Epithelial cell of prostate (primary cell): Measurements from ENCODE around the gene DTX4.
A peak's percentile ranks its signal among the peaks of the same experiment; 100 is the strongest.

ENCODE experiments used
- DNase-seq: peaks from one replicate; pipeline ENCODE4 v3.0.0-alpha.2; 2011; ENCODE audit warnings: low read depth, low spot score
- H3K27ac ChIP-seq: fragments of 450-650 bp; 2 replicates; pipeline ENCODE4 v1.5.1; 2017; ENCODE audit warnings: mild to moderate bottlenecking

The DTX4 gene

DNA sequence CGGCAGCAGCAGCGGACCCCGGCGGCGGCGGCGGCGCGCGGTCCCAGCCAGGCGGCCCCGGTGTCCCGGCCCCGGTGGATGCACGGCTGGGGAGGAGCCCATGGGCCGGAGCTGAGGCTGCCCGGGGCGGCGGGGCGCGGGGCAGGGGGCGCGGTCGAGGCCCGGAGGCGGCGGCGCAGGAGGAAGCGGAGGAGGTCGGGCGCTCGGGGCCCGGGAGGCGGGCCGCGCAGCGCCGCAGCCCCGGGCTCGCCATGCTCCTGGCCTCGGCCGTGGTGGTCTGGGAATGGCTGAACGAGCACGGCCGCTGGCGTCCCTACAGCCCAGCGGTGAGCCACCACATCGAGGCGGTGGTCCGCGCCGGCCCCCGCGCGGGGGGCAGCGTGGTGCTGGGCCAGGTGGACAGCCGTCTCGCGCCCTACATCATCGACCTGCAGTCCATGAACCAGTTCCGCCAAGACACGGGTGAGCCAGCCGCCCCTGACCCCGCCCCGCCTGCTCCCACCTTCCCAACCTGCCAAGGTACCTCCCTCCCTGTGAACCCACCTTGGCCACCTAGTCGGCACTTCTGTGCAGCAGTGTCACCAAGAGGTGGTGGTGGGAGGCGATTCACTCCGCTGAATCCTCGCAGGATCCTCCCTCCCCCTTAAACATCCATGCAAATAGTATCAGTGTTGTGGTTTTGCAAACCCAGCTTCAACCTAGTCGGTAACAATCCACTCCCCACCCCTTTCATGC, 580 bp downstream of the DTX4 start:
- no peak for DNase-seq

DNA sequence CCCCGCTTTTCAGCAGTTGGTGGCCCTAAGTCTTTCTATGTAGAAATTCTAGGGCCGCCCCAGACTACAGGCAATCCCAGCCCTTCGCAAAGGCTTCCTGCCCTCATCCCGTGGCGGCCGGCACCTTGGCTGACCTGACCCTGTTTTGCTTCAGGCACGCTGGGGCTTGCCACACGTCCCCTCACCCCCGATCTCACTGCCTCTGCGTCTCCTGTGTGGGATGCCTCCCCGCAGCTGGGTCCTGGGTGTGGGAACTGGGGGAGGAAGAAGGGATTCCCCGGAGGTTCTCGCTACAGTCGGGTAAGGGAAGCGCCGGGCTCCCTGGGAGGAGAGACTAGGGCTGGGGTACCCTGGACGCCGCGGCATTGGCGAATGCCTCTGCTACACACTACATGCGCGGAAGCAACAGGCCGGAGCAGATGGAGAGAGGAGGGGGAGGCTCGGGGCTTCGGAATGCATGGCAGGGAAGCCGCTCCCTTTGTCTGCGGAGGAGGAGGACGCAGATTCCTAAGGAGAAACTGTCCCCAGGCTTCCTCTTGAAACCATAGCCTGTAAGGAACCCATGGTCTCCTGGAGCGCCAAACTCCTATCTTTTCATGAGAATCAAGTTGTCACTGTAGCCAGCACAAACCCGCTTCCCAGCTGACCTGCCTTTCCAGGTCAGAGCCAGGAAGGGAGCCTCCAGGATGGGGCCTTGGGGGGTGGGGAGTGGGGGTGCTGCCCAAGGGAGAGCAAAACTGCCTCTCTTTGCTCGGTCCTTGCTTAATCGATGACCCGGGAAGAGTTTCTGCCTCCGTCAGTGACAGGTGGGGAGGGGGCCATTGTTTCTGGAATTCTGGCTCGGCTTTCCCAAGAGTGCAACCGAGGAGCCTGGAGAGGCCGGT, 1.4 kb downstream of the DTX4 start:
- H3K27ac ChIP-seq = peak overlapping the region; percentile 96
- no peak for DNase-seq

More for the DNA sequence above, 580 bp downstream of the DTX4 start:
- H3K27ac ChIP-seq = peak overlapping the region; percentile 96

DNA sequence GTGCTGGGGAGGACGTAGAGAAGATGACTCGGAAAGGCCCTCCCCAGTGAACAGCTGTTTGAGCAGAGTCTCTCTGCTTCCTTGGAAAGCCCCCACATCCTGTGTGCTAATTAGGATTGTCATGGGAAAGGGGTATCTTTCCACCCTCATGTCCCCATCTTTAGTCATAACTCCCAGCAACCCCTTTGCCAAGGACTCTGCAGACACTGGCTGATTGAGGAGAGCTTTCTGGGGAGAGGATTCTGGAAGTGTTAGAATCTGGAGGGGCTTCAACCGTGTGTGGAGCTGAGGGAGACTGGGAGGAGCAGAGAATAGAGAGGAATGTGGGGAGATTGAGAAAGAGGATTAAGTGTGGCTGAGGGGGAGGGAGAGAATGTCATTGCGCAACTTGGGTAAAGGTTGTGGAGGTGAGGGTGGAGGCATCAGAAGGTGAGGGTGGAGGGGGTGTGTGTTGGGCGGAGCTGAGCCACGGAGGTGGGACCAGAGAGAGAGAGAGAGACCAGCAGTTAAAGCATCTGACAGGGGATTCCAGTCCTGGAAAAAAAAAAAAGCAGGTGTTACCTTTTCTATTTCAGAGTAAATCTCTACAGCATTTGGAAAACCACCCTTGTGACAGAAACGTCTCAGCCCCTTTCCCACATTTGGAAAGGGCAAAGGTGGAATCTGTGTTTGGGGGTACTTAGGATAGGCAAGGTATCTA, 2.2 kb downstream of the DTX4 start:
- peak; percentile 69 for DNase-seq
- peak overlapping the region; percentile 96 for H3K27ac ChIP-seq

DNA sequence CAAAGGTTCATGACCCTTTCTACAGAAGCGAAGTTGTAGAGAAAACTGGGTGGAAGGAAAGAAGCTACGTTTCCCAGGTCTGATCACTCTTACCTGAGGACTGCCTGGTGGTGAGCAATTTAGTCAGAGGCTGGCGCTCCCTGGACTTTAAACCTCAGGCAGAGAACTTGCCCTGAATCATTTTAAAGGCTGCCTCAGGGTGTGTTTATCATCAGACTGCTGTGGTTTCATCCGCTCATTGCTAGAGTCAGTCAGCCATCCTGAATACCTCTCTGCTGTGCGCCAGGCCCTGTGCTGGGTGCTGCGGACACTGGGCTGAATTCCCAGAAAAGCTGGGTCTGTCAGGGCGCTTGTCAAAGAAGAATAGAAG, 2.7 kb downstream of the DTX4 start:
- H3K27ac ChIP-seq = peak overlapping the region; percentile 96

DNA sequence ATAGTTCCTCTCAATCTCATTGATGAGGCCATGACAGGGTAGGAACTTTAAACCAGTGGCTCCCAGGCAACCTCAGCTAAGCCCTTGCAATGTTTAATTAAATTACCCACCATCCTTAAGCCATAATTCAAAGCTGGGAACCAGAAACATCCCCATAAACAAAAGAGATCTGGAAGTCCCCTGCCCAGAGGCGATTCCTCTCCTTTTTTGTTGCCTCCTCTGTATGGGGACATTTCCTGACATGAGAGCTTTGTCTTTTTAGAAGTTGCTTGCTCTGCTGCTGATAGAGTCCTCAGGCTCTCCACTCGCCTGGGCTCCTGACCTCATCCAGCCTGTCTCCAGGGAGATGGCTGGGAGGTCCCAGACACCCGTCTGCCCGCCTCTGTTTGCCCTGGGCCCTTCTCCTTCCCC, 3.2 kb downstream of the DTX4 start:
- DNase-seq = no peak
- peak overlapping the region; percentile 96 for H3K27ac ChIP-seq

More for the DNA sequence above, 2.7 kb downstream of the DTX4 start:
- DNase-seq = peak; percentile 81

DNA sequence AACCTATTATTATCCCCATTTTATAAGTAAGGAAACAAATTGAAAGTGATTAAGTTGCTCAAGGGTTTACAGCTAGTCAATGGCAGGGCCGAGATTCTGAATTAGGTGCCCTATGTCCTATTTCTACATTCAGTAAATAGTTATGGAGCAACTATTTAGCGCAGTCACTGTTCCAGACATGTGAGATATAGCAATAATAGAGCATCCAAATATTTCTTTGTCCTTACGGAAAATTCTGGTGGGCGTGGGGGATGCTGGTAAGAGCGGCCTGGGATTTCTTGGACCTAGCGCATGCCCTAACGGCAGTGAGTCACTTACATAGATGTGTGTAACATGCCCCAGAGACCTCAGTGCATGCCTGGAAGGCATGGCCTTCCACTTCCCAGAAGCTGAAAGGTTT, 4.4 kb downstream of the DTX4 start:
- H3K27ac ChIP-seq = no peak overlapping the region
- no peak for DNase-seq

DNA sequence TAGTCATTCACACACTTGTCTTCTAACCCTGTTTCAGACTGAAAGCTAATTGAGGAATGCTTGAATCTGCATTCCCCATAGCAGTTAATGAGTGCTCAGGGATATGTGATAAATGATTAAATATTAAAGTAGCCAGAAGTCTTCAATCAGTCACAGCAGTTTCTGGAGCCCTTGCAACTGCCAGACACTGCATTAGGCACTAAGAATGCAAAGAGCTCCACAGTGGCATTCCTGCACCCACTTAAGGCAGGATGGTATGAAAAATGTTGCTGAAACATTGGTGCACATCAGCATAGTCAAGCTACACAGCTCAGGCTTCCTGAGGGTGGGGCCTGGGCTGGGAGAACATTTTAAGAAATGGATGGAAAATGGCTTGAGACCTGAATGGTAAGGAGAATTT, 6.5 kb downstream of the DTX4 start:
- H3K27ac ChIP-seq = no peak overlapping the region
- DNase-seq = no peak

DNA sequence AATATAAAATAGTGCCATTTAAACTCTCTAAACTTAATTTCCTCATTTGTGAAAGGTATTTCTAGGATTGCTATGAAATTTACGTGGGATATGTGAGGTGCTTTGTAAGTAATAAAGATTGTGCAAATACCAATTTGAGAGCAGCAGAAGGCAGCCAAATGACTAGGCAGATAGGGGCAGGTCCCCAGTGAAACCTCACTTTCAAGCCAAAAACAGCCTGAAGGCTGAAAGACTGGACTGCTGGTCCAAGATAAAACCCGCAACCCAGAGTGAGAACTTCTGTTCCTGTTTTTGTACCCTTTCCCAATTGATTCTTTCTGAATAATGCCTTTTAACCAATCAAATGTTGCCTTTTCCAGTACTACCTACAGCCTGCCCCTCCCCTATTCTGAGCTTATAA, 7.2 kb downstream of the DTX4 start:
- DNase-seq = no peak
- no peak overlapping the region for H3K27ac ChIP-seq

DNA sequence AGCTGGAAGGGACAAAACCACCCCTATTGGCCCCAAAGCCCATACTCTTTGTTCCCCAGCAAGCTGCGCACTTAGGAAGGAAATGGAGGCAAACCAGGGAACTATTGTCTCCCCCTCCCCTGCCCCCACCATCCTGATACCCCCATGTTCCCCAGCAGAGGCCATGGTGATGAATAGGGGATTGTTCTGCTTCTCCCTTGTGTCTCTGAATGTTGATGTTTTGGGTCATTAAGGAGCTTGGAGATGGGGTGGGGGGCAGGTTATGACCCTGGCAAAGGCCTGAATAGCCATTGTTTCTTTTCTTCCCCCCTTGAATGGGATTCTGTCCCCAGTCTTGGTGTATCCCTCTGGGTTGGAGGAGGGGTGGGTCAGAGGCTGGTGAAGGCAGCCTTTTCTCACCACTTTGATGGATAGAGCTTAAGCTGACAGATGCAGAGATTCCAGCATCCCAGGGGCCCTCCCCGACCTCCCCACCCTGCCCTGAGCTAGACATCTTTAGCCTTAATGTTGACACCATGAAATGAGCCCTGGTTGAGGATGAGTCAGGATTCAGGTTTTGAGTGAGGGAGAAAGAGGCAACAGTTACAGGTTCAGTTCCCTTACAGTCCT, 8.3 kb downstream of the DTX4 start:
- no peak overlapping the region for H3K27ac ChIP-seq
- no peak for DNase-seq

DNA sequence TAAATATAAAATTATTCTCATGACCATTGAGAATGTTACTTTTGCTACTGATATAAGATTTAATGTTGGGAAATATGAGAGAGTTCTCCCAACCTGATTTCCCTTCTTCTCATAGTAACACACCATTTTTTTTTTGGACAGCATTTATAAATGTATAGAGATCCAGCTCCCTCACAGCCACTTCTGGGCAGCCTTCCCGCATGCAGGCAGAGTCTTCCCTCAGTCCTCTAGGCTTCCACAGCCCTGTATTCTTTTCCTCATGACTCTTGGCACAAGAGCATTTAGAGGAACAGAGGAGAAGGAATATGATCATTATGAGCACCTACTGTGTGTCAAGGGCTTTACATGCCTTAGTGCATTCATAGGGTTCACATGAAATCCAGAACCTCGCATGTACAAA, 9.0 kb downstream of the DTX4 start:
- no peak overlapping the region for H3K27ac ChIP-seq
- DNase-seq = no peak

DNA sequence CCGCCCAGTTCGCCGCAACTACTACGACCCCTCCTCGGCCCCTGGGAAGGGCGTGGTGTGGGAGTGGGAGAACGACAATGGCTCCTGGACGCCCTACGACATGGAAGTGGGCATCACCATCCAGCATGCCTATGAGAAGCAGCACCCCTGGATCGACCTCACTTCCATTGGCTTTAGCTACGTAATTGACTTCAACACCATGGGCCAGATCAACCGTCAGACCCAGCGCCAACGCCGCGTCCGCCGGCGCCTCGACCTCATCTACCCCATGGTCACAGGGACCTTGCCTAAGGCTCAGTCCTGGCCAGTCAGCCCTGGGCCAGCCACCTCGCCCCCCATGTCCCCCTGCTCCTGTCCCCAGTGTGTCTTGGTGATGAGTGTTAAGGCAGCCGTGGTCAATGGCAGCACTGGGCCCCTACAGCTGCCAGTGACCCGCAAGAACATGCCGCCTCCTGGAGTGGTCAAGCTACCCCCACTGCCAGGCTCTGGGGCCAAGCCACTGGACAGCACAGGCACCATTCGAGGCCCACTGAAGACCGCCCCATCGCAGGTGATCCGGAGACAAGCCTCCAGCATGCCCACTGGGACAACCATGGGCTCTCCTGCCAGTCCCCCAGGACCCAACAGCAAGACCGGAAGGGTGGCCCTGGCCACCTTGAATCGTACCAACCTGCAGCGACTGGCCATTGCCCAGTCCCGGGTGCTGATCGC, 10.0 kb downstream of the DTX4 start:
- DNase-seq = no peak
- H3K27ac ChIP-seq = no peak overlapping the region

DNA sequence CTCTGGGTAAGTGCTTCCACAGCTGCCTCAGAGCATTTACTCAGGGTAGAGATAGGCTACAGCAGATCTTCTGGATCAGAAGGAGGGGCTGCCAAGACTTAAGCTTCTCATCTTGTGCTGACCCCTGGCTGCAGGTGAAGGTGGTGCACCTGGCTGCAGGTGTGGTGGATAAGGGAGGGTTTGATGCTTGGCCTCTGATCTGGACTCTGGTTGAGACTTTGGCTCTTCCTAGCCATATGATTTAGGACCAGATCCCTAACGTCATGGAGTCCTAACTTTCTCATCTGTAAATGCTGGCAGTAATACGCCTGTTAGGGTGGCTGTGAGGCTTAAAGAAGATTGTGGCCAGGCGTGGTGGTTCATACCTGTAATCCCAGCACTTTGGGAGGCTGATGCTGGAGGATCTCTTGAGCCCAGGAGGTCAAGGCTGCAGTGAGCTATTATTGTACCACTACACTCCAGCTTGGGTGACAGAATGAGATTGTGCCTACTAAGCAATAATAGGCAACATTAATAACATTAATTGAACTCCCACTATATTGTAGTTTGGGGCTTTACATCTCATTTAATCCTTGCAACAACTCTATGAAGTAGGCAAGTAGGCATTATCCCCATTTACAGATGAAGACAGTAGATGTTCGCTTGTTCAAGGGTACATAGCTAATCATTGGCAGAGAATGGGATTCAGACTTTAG, 10.7 kb downstream of the DTX4 start:
- no peak overlapping the region for H3K27ac ChIP-seq
- no peak for DNase-seq

DNA sequence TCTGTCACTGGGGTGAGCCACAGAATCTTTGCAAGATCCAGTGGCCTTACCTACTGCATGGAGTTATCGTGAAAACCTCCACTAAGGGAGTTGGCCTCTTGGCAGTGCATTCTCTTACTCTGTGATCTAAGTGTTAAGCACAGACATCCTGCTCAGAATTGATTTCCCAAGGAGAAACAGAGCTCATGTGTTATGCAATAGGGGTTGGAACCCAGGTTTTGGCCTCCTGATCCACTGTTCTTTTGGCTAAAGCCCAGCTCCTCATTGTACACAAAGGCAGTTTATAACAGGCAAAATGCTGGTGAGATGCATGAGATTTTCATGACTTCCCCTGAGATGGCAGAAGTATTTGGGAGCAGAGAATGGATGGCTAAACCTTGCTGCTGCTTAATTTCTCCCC, 11.8 kb downstream of the DTX4 start:
- DNase-seq = no peak
- H3K27ac ChIP-seq = no peak overlapping the region

DNA sequence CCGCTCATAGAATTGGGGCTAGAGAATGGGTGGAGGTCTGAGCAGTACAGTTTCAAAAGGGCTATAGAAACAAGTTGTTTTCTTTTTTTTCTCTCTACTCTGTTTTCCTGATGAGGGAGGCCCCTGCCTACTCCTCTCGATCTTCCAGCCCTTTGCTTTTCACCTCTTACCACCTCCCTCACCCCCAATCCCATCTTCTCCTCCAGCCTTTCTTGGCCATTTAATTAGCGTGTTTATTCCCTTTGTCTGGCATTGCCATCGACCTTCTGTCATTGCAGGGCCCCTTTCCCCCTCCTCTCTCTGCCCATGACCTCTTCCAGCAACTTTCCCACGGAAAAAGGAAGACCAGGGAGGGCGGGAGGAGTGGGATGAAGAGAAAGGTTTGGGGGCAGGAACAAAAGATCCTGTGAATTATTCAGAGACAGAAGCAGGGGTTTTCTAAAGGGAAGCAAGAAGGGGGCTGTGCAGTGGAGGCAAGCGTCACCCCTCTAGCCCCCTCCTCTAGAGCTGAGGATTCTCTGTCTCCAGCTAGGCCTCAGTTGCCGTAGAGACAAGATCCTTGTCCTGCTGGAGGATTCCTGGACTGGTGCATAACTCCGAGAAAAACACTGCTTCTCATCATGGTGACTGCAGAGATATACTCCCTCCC, 12.9 kb downstream of the DTX4 start:
- H3K27ac ChIP-seq = no peak overlapping the region
- no peak for DNase-seq

DNA sequence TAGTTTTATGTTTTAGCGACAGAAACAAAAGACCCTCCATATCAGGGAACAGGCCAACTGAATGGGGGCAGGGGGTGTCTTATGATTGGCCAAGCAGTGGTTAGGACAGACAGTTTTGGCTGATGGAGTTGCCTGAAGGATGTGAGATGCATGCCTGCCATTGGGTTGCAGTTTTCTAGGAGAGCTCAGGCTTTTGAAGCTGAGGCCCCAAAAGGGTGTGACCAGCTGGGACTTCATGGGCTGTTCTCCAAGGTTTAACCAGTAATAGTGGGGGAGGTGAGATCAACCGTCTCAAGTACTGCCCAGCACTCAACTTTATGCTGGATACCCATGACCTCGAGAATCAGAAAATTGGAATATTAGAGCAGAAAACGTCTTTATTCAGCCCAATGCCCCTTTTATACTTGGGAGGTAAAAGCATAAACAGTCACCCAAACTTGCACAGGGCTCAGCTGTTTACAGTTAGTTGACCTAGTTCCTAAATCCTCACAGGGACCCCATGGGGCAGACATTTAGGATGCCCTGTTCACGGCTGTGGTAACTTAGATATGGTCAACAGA, 13.5 kb downstream of the DTX4 start:
- no peak overlapping the region for H3K27ac ChIP-seq
- no peak for DNase-seq

DNA sequence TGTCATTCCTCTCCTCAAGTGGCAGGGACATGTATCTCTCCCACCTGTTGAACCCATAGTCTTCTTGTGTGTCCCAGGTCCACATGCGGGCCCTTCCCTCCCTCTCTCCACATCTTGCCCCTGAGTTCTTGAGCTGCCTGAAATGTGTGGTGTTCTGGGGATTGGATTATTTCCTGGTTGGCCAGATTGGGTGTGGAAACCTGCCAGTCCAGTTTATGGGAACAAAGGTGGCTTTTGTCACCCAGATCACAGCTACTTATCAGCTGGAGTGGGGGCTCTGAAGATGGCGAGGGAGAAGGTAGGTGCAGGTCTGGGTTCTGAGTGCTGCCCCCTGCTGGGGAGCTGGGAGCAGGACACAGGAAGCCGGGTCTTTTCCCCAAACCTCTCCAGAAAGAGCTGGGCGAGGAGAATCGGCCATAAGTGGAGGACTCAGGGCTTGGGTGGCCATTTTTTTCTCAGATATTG, 14.2 kb downstream of the DTX4 start:
- H3K27ac ChIP-seq = no peak overlapping the region
- DNase-seq = no peak

DNA sequence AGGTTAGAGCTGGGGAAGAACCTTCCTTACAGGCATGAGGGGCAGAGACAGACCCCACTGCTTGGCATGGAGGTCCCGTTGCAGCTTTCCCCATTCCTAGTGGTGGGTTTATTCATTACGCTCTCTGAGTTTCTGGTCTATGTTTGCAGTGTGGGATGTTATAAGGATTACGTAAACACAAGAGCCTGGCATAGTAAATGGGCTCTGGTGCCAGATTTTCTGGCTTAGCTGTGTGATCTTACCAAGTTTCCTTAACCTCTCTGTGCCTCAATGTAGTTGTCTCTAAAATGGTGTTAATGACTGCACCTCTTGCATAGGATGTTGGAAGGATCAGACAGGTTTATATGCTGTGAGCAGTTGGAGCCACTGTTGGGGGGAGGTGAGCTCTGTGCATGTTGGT, 15.1 kb downstream of the DTX4 start:
- DNase-seq = no peak
- no peak overlapping the region for H3K27ac ChIP-seq

DNA sequence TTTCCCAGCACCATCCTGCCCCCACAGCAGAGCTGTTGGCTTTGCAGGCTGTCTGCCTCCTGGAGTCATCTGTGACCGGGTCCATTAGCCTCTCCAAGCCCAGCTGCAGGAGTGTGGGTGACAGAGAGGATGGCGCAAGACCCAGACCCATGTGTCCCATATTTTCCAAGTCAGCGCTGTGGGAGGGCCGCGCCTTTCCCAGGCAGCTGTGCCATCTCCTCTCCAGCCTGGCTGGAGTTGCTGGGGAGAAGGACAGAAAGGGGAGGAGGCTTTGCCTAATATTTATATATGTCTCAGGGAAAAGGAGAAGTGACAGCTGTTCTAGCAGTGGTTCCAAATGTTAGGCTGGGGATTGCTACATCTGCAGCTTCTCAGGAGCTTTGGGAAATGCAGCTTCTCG, 15.7 kb downstream of the DTX4 start:
- H3K27ac ChIP-seq = no peak overlapping the region
- DNase-seq = no peak

DNA sequence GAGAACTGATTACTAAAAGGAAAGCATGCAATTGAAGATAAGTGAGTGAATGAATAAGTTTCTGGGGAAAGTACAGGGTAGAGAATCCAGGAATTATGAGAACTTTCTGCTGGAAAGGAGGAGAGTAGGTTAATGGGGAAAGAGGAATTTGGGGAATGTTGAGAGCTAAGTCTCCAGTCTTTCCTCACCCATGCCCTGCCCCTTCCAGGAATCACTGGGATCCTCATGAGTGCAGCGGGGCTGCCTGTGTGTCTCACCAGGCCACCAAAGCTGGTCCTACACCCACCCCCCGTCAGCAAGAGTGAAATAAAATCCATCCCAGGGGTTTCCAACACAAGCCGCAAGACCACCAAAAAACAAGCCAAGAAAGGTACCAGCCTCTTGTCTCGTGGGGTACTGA, 17.0 kb downstream of the DTX4 start:
- no peak for DNase-seq
- H3K27ac ChIP-seq = no peak overlapping the region
